H1 (cell line): ENCODE data around the gene HSF5. TPM values are rescaled to one million over a fixed set of nuclear protein-coding genes. Genes with fewer than 3 reads are reported as not detected.

Experiments used
- CEBPB ChIP-seq: IDR thresholded peaks from 2 replicates; pipeline ENCODE4 v1.6.1; 2012; ENCODE audit warnings: low read depth, low read length
- EP300 ChIP-seq, 2 experiments: IDR thresholded peaks; 1 replicate in 1 of 2; 2 replicates in 1 of 2; pipeline ENCODE4 v1.6.1; 2011 to 2012; ENCODE audit warnings: low read depth in 2 of 2, low read length in 2 of 2, mild to moderate bottlenecking in 2 of 2, borderline replicate concordance in 1 of 2, inconsistent platforms in 1 of 2, moderate library complexity in 1 of 2
- KDM5A ChIP-seq: fragments of 200-600 bp; IDR thresholded peaks from 2 replicates; pipeline ENCODE4 v1.7.1; 2012; ENCODE audit warnings: mild to moderate bottlenecking, low read length, inconsistent platforms, mixed read lengths
- NANOG ChIP-seq: IDR thresholded peaks from 2 replicates; pipeline ENCODE4 v1.6.1; 2011; ENCODE audit warnings: low read length, low read depth, mild to moderate bottlenecking, inconsistent platforms; ENCODE audit not compliant: insufficient read depth, poor library complexity, severe bottlenecking
- RAD21 ChIP-seq, 2 experiments: IDR thresholded peaks in 1 of 2; conservative IDR thresholded peaks in 1 of 2; 2 replicates each; pipeline ENCODE4 v1.6.1; 2011; ENCODE audit warnings: low read depth in 2 of 2, low read length in 2 of 2, improper control_type of control experiment in 1 of 2, inconsistent platforms in 1 of 2, mild to moderate bottlenecking in 1 of 2, moderate library complexity in 1 of 2
- RBBP5 ChIP-seq: IDR thresholded peaks from 2 replicates; pipeline ENCODE4 v1.7.1; 2012; ENCODE audit warnings: low read depth, mild to moderate bottlenecking, inconsistent platforms, low read length, moderate library complexity, borderline replicate concordance
- TAF1 ChIP-seq: IDR thresholded peaks from 2 replicates; pipeline ENCODE4 v1.6.1; 2011; ENCODE audit warnings: mild to moderate bottlenecking, low read depth, low read length
- TAF7 ChIP-seq: optimal IDR thresholded peaks from 2 replicates; pipeline ENCODE3; 2011; ENCODE audit warnings: low read depth, mild to moderate bottlenecking, inconsistent platforms, low read length, moderate library complexity, borderline replicate concordance
- polyA plus RNA-seq, 7 experiments: library from polyadenylated mRNA; depleted of rRNA in 3 of 7; stranded (reverse) in 5 of 7; unstranded in 2 of 7; fragments of >200 nt in 5 of 7; fragments of 200-250 nt in 2 of 7; gene quantifications; 1 replicate in 5 of 7; 2 replicates in 1 of 7; 4 replicates in 1 of 7; pipeline versions ENCODE4 v1.2.1 to v1.2.3, GENCODE V29; 2011 to 2013; ENCODE audit warnings: missing spikeins in 2 of 7, mixed read lengths in 2 of 7
- total RNA-seq: library from RNA; stranded (reverse); fragmentation: NEBNext Ultra II Directional; extraction: Animal tissue kit (Norgen Biotek cat#: 25700); gene quantifications from 2 replicates; pipeline ENCODE4 v1.2.1, GENCODE V29; 2021

HSF5 gene
- total and polyA plus RNA-seq, 2 of the 8 experiments (the other 6 are each of a cell fraction or from before 2014, with no cell fraction given): not detected

DNA sequence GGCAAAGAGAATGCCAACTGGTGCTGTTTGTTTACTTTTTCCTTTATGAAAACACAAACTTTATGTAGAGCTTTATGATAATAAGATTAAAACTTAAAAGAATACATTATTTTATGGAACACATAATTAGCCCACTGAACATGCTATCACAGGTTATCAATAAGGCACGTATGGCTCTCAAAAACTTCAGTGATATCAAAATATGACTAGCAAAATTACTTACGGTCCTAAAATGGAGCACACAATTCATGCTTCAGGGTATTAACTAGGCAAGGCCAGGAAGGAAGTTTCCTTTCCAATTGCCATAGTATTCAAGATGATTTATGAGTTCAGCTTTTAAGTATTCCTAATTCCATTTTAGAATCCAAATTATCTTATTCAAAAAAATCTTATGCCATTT, 74.5 kb downstream of the HSF5 start (continued):
- no peak for TF ChIP-seq NANOG
- TF ChIP-seq RBBP5: no peak
- TF ChIP-seq KDM5A: no peak
- no peak for TF ChIP-seq TAF1
- no peak for TF ChIP-seq RAD21 (IDR thresholded peaks at IDR 0.05 in 1 of 2, conservative IDR thresholded peaks at IDR 0.05 in 1 of 2; ENCODE audit: low read depth in 2 of 2, low read length in 2 of 2)
- no peak for TF ChIP-seq EP300 (IDR thresholded peaks at IDR 0.05; ENCODE audit: borderline replicate concordance in 1 of 2, low read depth in 2 of 2, low read length in 2 of 2)
- TF ChIP-seq TAF7: no peak
- no peak for TF ChIP-seq CEBPB
